Measurements from ENCODE around the gene GBP6. TPM values are rescaled to one million over a fixed set of nuclear protein-coding genes. Genes with fewer than 3 reads are reported as not detected.

GBP6 gene
- total and polyA plus RNA-seq, 4 donors = 0.05 to 0.08 TPM; not detected in 2

- Histone ChIP-seq H3K9me3 (ENCODE audit: control insufficient read depth in 4 of 4, low read length in 3 of 4) (no peaks in the 10 kb centered on the region), H3K27me3 (ENCODE audit: control insufficient read depth in 4 of 4, insufficient read depth in 4 of 4, low read length in 3 of 4) (no peaks in the 10 kb centered on the region), H3K9ac (ENCODE audit: low read depth in 1 of 2, low read length in 2 of 2) (no peak overlapping the region), H3K4me3 (ENCODE audit: low read depth in 1 of 3, low read length in 3 of 3) (no peak overlapping the region), H3K27ac (ENCODE audit: low read depth in 1 of 2, low read length in 2 of 2) (no peak overlapping the region), H3K4me1 (ENCODE audit: control insufficient read depth in 4 of 4, insufficient read depth in 4 of 4, low read length in 3 of 4) (no peaks in the 10 kb centered on the region), H3K36me3 (ENCODE audit: control insufficient read depth in 4 of 4, insufficient read depth in 3 of 4, low read depth in 1 of 4, low read length in 3 of 4) (no peaks in the 10 kb centered on the region)
- 92% methylated on average over 3 of the region's 3 CpGs for WGBS
- TF ChIP-seq HNF4G (IDR thresholded peaks at IDR 0.05) (no peak), ZBTB33 (IDR thresholded peaks at IDR 0.05) (no peak), TAF1 (conservative IDR thresholded peaks at IDR 0.05) (no peak), CTCF (IDR thresholded peaks at IDR 0.05; ENCODE audit: low read depth, low read length, missing input control) (no peak), NR2F2 (IDR thresholded peaks at IDR 0.05) (no peak), YY1 (IDR thresholded peaks at IDR 0.05) (no peak), REST (IDR thresholded peaks at IDR 0.05) (no peak), MAX (IDR thresholded peaks at IDR 0.05) (no peak), FOXA2 (IDR thresholded peaks at IDR 0.05) (no peak), HNF4A (conservative IDR thresholded peaks at IDR 0.05) (no peak), GABPA (IDR thresholded peaks at IDR 0.05 in 1 of 2, conservative IDR thresholded peaks at IDR 0.05 in 1 of 2) (no peak), SP1 (IDR thresholded peaks at IDR 0.05) (no peak), ATF3 (IDR thresholded peaks at IDR 0.05) (no peak), EGR1 (IDR thresholded peaks at IDR 0.05; ENCODE audit: low read depth in 2 of 2) (no peak), JUND (IDR thresholded peaks at IDR 0.05) (no peak), RAD21 (IDR thresholded peaks at IDR 0.05) (no peak)
- no peak for DNase-seq (ENCODE audit: low spot score)
These were observed 19.3 kb downstream of the GBP6 start for GRCh38 chr1:89383185-89383584.

GRCh38 chr1:89390707-89391106, 26.8 kb downstream of the GBP6 start:
- H3K36me3 ChIP-seq (ENCODE audit: control insufficient read depth in 4 of 4, insufficient read depth in 3 of 4, low read depth in 1 of 4, low read length in 3 of 4) = no peaks in the 10 kb centered on the region

More at GRCh38 chr1:89390707-89391106, 26.8 kb downstream of the GBP6 start:
- no peak overlapping the region for H3K4me3 ChIP-seq (ENCODE audit: low read depth in 1 of 3, low read length in 3 of 3)
- H3K9ac ChIP-seq (ENCODE audit: low read depth in 1 of 2, low read length in 2 of 2) = no peak overlapping the region
- H3K4me1 ChIP-seq (ENCODE audit: control insufficient read depth in 4 of 4, insufficient read depth in 4 of 4, low read length in 3 of 4) = peaks cover 0 to 4% (median 0%) of the 10 kb centered on the region in 4 donors
- H3K27ac ChIP-seq (ENCODE audit: low read depth in 1 of 2, low read length in 2 of 2) = no peak overlapping the region
- no peaks in the 10 kb centered on the region for H3K9me3 ChIP-seq (ENCODE audit: control insufficient read depth in 4 of 4, low read length in 3 of 4)
- no peak for DNase-seq (ENCODE audit: low spot score)
- H3K27me3 ChIP-seq (ENCODE audit: control insufficient read depth in 4 of 4, insufficient read depth in 4 of 4, low read length in 3 of 4) = no peaks in the 10 kb centered on the region
- TF ChIP-seq HNF4A (conservative IDR thresholded peaks at IDR 0.05) = peak; percentile 65 to 67
- TF ChIP-seq SP1 (IDR thresholded peaks at IDR 0.05) = no peak
- WGBS = 35% methylated on average over 2 of the region's 2 CpGs

Data from liver (tissue), 9 donors.